Mesenchymal stem cell (in vitro differentiated cells and primary cell): ENCODE data around the gene GNG7.
A peak's percentile ranks its signal among the peaks of the same experiment; 100 is the strongest.
"Not testable (repeated sequence)": the region's sequence is repeated elsewhere in the genome, so short reads cannot be mapped to it uniquely, and the experiment has no call there.

Experiments
- DNase-seq: peaks from one replicate; pipeline ENCODE4 v3.0.0-alpha.2; 2013
- H2AFZ ChIP-seq: one replicate; pipeline ENCODE4 v1.6.1; 2013; ENCODE audit warnings: low read depth, mild to moderate bottlenecking, control low read depth, inconsistent platforms, low read length, moderate library complexity
- H2AK5ac ChIP-seq: 2 replicates; pipeline ENCODE4 v1.6.1; 2013; ENCODE audit warnings: low read length, moderate library complexity, mild to moderate bottlenecking, inconsistent platforms; ENCODE audit not compliant: severe bottlenecking
- H2BK120ac ChIP-seq: one replicate; pipeline ENCODE4 v1.6.1; 2013; ENCODE audit warnings: low read depth, mild to moderate bottlenecking, inconsistent platforms, low read length, moderate library complexity
- H2BK12ac ChIP-seq, 2 experiments: one replicate each; pipeline ENCODE4 v1.6.1; 2013; ENCODE audit warnings: inconsistent platforms in 2 of 2, low read length in 2 of 2, mild to moderate bottlenecking in 2 of 2, moderate library complexity in 2 of 2, control low read depth in 1 of 2
- H2BK15ac ChIP-seq: one replicate; pipeline ENCODE4 v1.6.1; 2013; ENCODE audit warnings: mild to moderate bottlenecking, low read depth, inconsistent platforms; ENCODE audit not compliant: poor library complexity, severe bottlenecking
- H2BK5ac ChIP-seq: 2 replicates; pipeline ENCODE4 v1.6.1; 2013; ENCODE audit warnings: low read depth, mild to moderate bottlenecking, low read length, control low read depth, inconsistent platforms; ENCODE audit not compliant: poor library complexity, severe bottlenecking
- H3K14ac ChIP-seq, 2 experiments: one replicate each; pipeline ENCODE4 v1.6.1; 2013; ENCODE audit warnings: inconsistent platforms in 2 of 2, low read length in 2 of 2, control low read depth in 1 of 2, mild to moderate bottlenecking in 1 of 2, moderate library complexity in 1 of 2
- H3K18ac ChIP-seq, 2 experiments: one replicate each; pipeline ENCODE4 v1.6.1; 2013; ENCODE audit warnings: inconsistent platforms in 2 of 2, low read length in 2 of 2, control low read depth in 1 of 2, low read depth in 1 of 2, mild to moderate bottlenecking in 1 of 2
- H3K23ac ChIP-seq, 2 experiments: one replicate each; pipeline ENCODE4 v1.6.1; 2013; ENCODE audit warnings: inconsistent platforms in 2 of 2, low read length in 2 of 2, mild to moderate bottlenecking in 2 of 2, moderate library complexity in 2 of 2, control low read depth in 1 of 2
- H3K27ac ChIP-seq: 2 replicates; pipeline ENCODE4 v1.5.1; 2013; ENCODE audit warnings: mild to moderate bottlenecking, moderate library complexity, low read length, control low read depth, inconsistent platforms; ENCODE audit not compliant: poor library complexity, severe bottlenecking
- H3K27me3 ChIP-seq, 2 experiments: 2 replicates each; pipeline versions ENCODE4 v1.6.1 to v1.7.0; 2013; ENCODE audit warnings: low read length in 2 of 2, mild to moderate bottlenecking in 2 of 2, moderate library complexity in 2 of 2, control low read depth in 1 of 2, inconsistent platforms in 1 of 2; ENCODE audit not compliant: control insufficient read depth in 1 of 2, insufficient read depth in 1 of 2
- H3K36me3 ChIP-seq, 2 experiments: 2 replicates each; pipeline versions ENCODE4 v1.6.1 to v1.7.0; 2013; ENCODE audit warnings: low read length in 2 of 2, control low read depth in 1 of 2, inconsistent platforms in 1 of 2, low read depth in 1 of 2, mild to moderate bottlenecking in 1 of 2; ENCODE audit not compliant: insufficient read depth in 2 of 2, control insufficient read depth in 1 of 2
- H3K4ac ChIP-seq, 2 experiments: one replicate each; pipeline ENCODE4 v1.6.1; 2013; ENCODE audit warnings: inconsistent platforms in 2 of 2, low read length in 2 of 2, mild to moderate bottlenecking in 2 of 2, moderate library complexity in 2 of 2, control low read depth in 1 of 2, low read depth in 1 of 2
- H3K4me1 ChIP-seq: 2 replicates; pipeline ENCODE4 v1.6.1; 2013; ENCODE audit warnings: low read depth, low read length, control low read depth; ENCODE audit not compliant: control insufficient read depth, insufficient read depth
- H3K4me2 ChIP-seq: 2 replicates; pipeline ENCODE4 v1.6.1; 2013; ENCODE audit warnings: low read length, mild to moderate bottlenecking, inconsistent platforms; ENCODE audit not compliant: poor library complexity, severe bottlenecking
- H3K4me3 ChIP-seq, 2 experiments: 2 replicates each; pipeline versions ENCODE4 v1.5.1 to v1.7.0; 2013; ENCODE audit warnings: low read length in 2 of 2, mild to moderate bottlenecking in 2 of 2, control low read depth in 1 of 2, low read depth in 1 of 2; ENCODE audit not compliant: insufficient read depth in 1 of 2
- H3K79me1 ChIP-seq: replicated peaks from 2 replicates; pipeline ENCODE4 v1.6.1; 2013; ENCODE audit warnings: mild to moderate bottlenecking, control low read depth, low read length, inconsistent platforms; ENCODE audit not compliant: poor library complexity, severe bottlenecking
- H3K9ac ChIP-seq: 2 replicates; pipeline ENCODE4 v1.7.0; 2013; ENCODE audit warnings: mild to moderate bottlenecking, low read length, moderate library complexity
- H3K9me3 ChIP-seq: 2 replicates; pipeline ENCODE4 v1.7.0; 2013; ENCODE audit warnings: mild to moderate bottlenecking, low read length; ENCODE audit not compliant: control insufficient read depth
- H4K8ac ChIP-seq: one replicate; pipeline ENCODE4 v1.6.1; 2013; ENCODE audit warnings: inconsistent platforms, mild to moderate bottlenecking, low read length, moderate library complexity
- H4K91ac ChIP-seq: one replicate; pipeline ENCODE4 v1.6.1; 2013; ENCODE audit warnings: mild to moderate bottlenecking, low read length, inconsistent platforms
- WGBS: methylation state at CpG from one replicate; pipeline ENCODE4 v1.1.7; 2013; ENCODE audit warnings: mixed read lengths; 5-methylcytosine and 5-hydroxymethylcytosine counted together

The GNG7 gene

GRCh38 chr19:2558543-2558942 is 144.0 kb downstream of the GNG7 start:
- Histone ChIP-seq H2BK12ac (no peak overlapping the region), H3K27me3 (peaks cover 4 to 24% of the 10 kb centered on the region in 2 experiments), H3K14ac (no peak overlapping the region), H3K4me2 (no peak overlapping the region), H3K4me3 (no peak overlapping the region), H3K4me1 (peaks cover 17% of the 10 kb centered on the region), H4K91ac (no peak overlapping the region), H2BK15ac (no peak overlapping the region), H3K18ac (no peak overlapping the region), H2AFZ (no peak overlapping the region), H2AK5ac (no peak overlapping the region), H4K8ac (no peak overlapping the region), H2BK120ac (no peak overlapping the region), H3K79me1 (no peaks in the 10 kb centered on the region), H3K4ac (no peak overlapping the region), H3K23ac (no peak overlapping the region), H3K9me3 (no peaks in the 10 kb centered on the region), H3K36me3 (no peaks in the 10 kb centered on the region), H3K27ac (no peak overlapping the region), H3K9ac (no peak overlapping the region), H2BK5ac (no peak overlapping the region)
- WGBS = 96% methylated on average over 2 of the region's 2 CpGs
- no peak for DNase-seq

DNA sequence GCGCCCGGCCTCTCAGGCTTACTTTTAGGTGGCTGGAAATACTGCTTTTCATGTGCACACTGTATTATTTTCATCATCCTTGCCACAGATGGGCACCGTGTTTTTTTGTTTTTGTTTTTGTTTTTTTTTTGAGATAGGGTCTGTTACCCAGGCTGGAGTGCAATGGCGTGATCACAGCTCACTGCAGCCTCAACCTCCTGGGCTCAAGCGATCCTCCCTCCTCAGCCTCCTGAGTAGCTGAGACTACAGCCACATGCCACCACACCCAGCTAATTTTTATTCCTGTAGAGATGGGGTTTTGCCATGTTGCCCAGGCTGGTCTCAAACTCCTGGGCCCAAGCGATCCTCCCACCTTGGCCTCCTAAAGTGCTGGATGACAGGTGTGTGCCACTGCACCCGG is 144.4 kb downstream of the GNG7 start:
- H3K9ac ChIP-seq, H2BK15ac ChIP-seq, H3K9me3 ChIP-seq, H4K91ac ChIP-seq, H3K14ac ChIP-seq, H4K8ac ChIP-seq, H3K18ac ChIP-seq, H3K4ac ChIP-seq, H2BK5ac ChIP-seq, H3K27ac ChIP-seq, H2AK5ac ChIP-seq, H3K36me3 ChIP-seq, H3K79me1 ChIP-seq, H2AFZ ChIP-seq, H2BK120ac ChIP-seq, H3K4me3 ChIP-seq, H2BK12ac ChIP-seq, H3K23ac ChIP-seq, DNase-seq, H3K4me2 ChIP-seq: not testable (repeated sequence)
- peaks cover 17% of the 10 kb centered on the region for H3K4me1 ChIP-seq
- 74% methylated on average over 5 of the region's 7 CpGs for WGBS
- peaks cover 4 to 24% of the 10 kb centered on the region in 2 experiments for H3K27me3 ChIP-seq

DNA sequence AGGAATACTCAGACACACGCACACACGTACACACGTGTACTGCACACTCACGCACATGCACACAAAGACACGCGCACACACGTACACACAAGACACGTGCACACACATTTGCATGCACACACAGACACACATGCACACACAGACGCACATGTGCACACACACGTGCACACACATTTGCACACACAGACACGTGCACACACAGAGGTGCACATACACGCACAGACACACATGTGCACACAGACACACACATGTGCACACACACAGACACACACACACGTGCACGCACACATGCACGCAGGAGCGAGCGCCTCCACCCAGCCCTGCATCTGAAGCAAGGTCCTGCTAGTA is 145.4 kb downstream of the GNG7 start:
- H3K14ac ChIP-seq = no peak overlapping the region
- no peak overlapping the region for H2AFZ ChIP-seq
- 91% methylated on average over 17 of the region's 17 CpGs for WGBS
- H2AK5ac ChIP-seq = no peak overlapping the region
- H3K4me3 ChIP-seq = no peak overlapping the region
- peaks cover 0 to 18% of the 10 kb centered on the region in 2 experiments for H3K27me3 ChIP-seq
- no peak overlapping the region for H3K9ac ChIP-seq
- H3K4me2 ChIP-seq = no peak overlapping the region
- H3K18ac ChIP-seq = no peak overlapping the region
- H2BK15ac ChIP-seq = no peak overlapping the region
- H2BK5ac ChIP-seq = no peak overlapping the region
- peaks cover 16% of the 10 kb centered on the region for H3K4me1 ChIP-seq
- no peaks in the 10 kb centered on the region for H3K9me3 ChIP-seq
- no peak overlapping the region for H2BK12ac ChIP-seq
- no peak overlapping the region for H4K8ac ChIP-seq
- H3K36me3 ChIP-seq = no peaks in the 10 kb centered on the region
- H3K79me1 ChIP-seq = no peaks in the 10 kb centered on the region
- H3K23ac ChIP-seq = no peak overlapping the region
- H3K4ac ChIP-seq = no peak overlapping the region
- no peak overlapping the region for H2BK120ac ChIP-seq
- no peak overlapping the region for H4K91ac ChIP-seq
- no peak for DNase-seq
- no peak overlapping the region for H3K27ac ChIP-seq

GRCh38 chr19:2556221-2557092 is 146.0 kb downstream of the GNG7 start:
- Histone ChIP-seq H3K4me2 (no peak overlapping the region), H2BK15ac (no peak overlapping the region)
- 85% methylated on average over 37 of the region's 37 CpGs for WGBS

More at GRCh38 chr19:2556221-2557092, 146.0 kb downstream of the GNG7 start:
- Histone ChIP-seq H2BK5ac (no peak overlapping the region), H3K4me3 (no peak overlapping the region), H3K9me3 (no peaks in the 10 kb centered on the region), H2BK120ac (no peak overlapping the region), H4K8ac (peak overlapping the region; percentile 55), H3K14ac (no peak overlapping the region), H2BK12ac (peak overlapping the region in 1 of 2 experiments; percentile 67), H3K27me3 (peaks cover 0 to 14% of the 10 kb centered on the region in 2 experiments), H3K4ac (peak overlapping the region in 1 of 2 experiments; percentile 54), H3K27ac (no peak overlapping the region), H3K9ac (no peak overlapping the region), H3K79me1 (no peaks in the 10 kb centered on the region), H3K4me1 (peaks cover 13% of the 10 kb centered on the region), H3K23ac (no peak overlapping the region), H4K91ac (no peak overlapping the region), H3K18ac (no peak overlapping the region), H3K36me3 (no peaks in the 10 kb centered on the region), H2AK5ac (no peak overlapping the region), H2AFZ (no peak overlapping the region)
- no peak for DNase-seq
